ENCODE data around the gene SYT14. TPM values are rescaled to one million over a fixed set of nuclear protein-coding genes. Genes with fewer than 3 reads are reported as not detected.
"Not testable (repeated sequence)": the region's sequence is repeated elsewhere in the genome, so short reads cannot be mapped to it uniquely, and the experiment has no call there.

SYT14 gene
- total and polyA plus RNA-seq, 3 experiments from 2014 or later: not detected

DNA sequence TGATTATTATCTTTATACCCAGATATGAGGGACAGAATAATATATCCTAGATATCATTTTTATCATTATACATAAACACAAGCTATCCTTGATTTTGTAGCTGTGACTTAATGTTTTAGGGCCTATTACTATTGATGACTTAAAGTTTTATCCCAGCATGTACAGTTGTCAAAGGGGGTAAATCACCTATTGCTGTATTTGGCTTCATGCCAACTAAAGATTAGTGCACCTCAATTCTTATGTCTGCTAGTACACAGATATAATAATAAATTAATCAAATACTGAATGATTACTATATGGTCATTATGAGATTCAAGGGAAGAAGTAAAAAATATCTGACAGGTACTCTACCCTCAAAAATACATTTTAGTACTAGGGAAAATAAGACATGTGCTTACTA lies 84.0 kb downstream of the SYT14 start:
- peaks cover 0 to 8% of the 10 kb centered on the region in 2 donors for H3K27me3 Mint-ChIP-seq
- H3K36me3 Mint-ChIP-seq: no peaks in the 10 kb centered on the region
- Histone ChIP-seq H3K4me1 (ENCODE audit: insufficient read depth, low read length) (no peaks in the 10 kb centered on the region), H3K27me3 (ENCODE audit: insufficient read depth, low read length, poor library complexity, severe bottlenecking) (no peaks in the 10 kb centered on the region), H3K27ac (ENCODE audit: low read depth, low read length) (no peak overlapping the region), H3K36me3 (ENCODE audit: insufficient read depth, low read length) (no peaks in the 10 kb centered on the region), H3K9me3 (ENCODE audit: low read length) (no peaks in the 10 kb centered on the region), H3K4me3 (ENCODE audit: low read length) (no peak overlapping the region)
- H3K9me3 Mint-ChIP-seq: no peaks in the 10 kb centered on the region
- no peak for DNase-seq
- no peak overlapping the region for H3K4me3 Mint-ChIP-seq
- no peaks in the 10 kb centered on the region for H3K4me1 Mint-ChIP-seq
- no peak overlapping the region for H3K27ac Mint-ChIP-seq
- POLR2A ChIA-PET: no interaction called here
- CTCF ChIA-PET: no interaction called here

DNA sequence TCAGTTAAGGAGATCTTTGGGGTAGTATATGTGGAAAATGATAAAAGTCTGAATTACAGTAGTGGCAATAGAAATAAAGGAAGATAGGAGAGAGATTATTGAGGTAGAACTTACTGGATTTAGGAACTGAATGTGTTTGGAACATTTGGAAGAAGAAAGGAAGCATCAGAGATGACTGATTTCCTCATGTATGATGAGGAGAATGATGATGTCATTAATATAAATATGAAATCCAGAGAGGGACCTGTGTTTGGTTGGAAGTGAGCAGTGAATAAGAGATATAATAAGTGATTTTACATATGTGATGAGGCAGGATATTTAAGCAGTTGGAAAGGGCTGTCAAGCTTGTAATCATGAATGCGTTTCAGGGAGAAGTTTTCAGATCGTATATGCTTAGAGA lies 86.3 kb downstream of the SYT14 start:
- H3K4me3 ChIP-seq (ENCODE audit: low read length): no peak overlapping the region
- no peak overlapping the region for H3K27ac ChIP-seq (ENCODE audit: low read depth, low read length)
- Mint-ChIP-seq H3K36me3 (no peaks in the 10 kb centered on the region), H3K4me3 (no peak overlapping the region), H3K27me3 (peaks cover 0 to 8% of the 10 kb centered on the region in 2 donors), H3K9me3 (peaks cover 0 to 2% (median 0%) of the 10 kb centered on the region in 5 donors), H3K4me1 (no peaks in the 10 kb centered on the region), H3K27ac (no peak overlapping the region)
- CTCF ChIA-PET: no interaction called here
- no peaks in the 10 kb centered on the region for H3K36me3 ChIP-seq (ENCODE audit: insufficient read depth, low read length)
- H3K9me3 ChIP-seq (ENCODE audit: low read length): no peaks in the 10 kb centered on the region
- POLR2A ChIA-PET: no interaction called here
- no peak for DNase-seq
- no peaks in the 10 kb centered on the region for H3K4me1 ChIP-seq (ENCODE audit: insufficient read depth, low read length)
- no peaks in the 10 kb centered on the region for H3K27me3 ChIP-seq (ENCODE audit: insufficient read depth, low read length, poor library complexity, severe bottlenecking)

DNA sequence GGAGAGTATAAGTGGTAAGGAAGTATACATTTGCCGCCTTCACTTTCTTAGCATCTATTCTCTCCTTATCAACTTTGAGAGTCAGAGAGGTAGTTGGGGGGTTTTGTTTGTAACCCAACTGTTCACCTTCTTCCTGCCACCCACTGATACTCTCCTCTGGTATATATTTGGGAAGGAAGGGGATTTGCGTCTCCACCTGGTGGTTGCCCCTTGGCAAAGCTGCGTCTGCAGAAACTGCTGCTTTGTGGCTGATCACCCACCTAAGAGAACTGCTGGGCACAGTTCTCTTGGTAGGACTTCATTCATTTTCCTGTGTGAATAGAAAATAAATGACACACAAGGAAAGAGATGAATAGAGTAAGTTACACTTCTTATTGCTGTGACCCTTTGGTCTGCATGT lies 87.0 kb downstream of the SYT14 start:
- Mint-ChIP-seq H3K27me3 (peaks cover 0 to 8% of the 10 kb centered on the region in 2 donors), H3K4me1 (no peaks in the 10 kb centered on the region)

DNA sequence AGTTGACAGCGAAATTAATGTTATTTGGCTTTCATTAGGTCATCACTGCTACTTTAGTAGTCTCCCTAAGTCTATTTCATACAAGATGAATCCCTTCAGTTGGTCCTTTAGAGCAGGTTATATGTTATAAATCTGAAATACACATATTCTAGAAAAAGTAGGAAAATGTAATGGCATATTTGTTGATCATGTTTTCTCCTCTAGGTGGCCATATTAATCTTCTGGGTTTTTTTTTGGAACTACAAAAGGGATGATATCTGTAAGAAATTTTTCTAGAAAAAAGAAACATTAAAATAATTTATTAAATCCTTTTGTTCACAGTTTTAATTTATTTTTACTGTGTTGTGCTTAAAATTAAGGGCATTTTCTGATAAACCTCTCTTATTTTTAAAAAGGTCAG lies 87.9 kb downstream of the SYT14 start:
- Mint-ChIP-seq H3K4me3 (no peak overlapping the region), H3K27me3 (peaks cover 0 to 12% of the 10 kb centered on the region in 2 donors), H3K4me1 (no peaks in the 10 kb centered on the region), H3K27ac (no peak overlapping the region), H3K36me3 (no peaks in the 10 kb centered on the region), H3K9me3 (peaks cover 0 to 2% (median 0%) of the 10 kb centered on the region in 5 donors)
- no peaks in the 10 kb centered on the region for H3K4me1 ChIP-seq (ENCODE audit: insufficient read depth, low read length)
- POLR2A ChIA-PET: no interaction called here
- no peaks in the 10 kb centered on the region for H3K27me3 ChIP-seq (ENCODE audit: insufficient read depth, low read length, poor library complexity, severe bottlenecking)
- H3K4me3 ChIP-seq (ENCODE audit: low read length): no peak overlapping the region
- no peaks in the 10 kb centered on the region for H3K36me3 ChIP-seq (ENCODE audit: insufficient read depth, low read length)
- H3K9me3 ChIP-seq (ENCODE audit: low read length): no peaks in the 10 kb centered on the region
- CTCF ChIA-PET: no interaction called here
- no peak overlapping the region for H3K27ac ChIP-seq (ENCODE audit: low read depth, low read length)
- DNase-seq: no peak

More for the DNA sequence above, 87.0 kb downstream of the SYT14 start:
- Mint-ChIP-seq H3K27ac (no peak overlapping the region), H3K36me3 (no peaks in the 10 kb centered on the region), H3K4me3 (no peak overlapping the region), H3K9me3 (peaks cover 0 to 2% (median 0%) of the 10 kb centered on the region in 5 donors)
- Histone ChIP-seq H3K27ac (ENCODE audit: low read depth, low read length) (no peak overlapping the region), H3K9me3 (ENCODE audit: low read length) (no peaks in the 10 kb centered on the region), H3K36me3 (ENCODE audit: insufficient read depth, low read length) (no peaks in the 10 kb centered on the region), H3K4me1 (ENCODE audit: insufficient read depth, low read length) (no peaks in the 10 kb centered on the region), H3K4me3 (ENCODE audit: low read length) (no peak overlapping the region), H3K27me3 (ENCODE audit: insufficient read depth, low read length, poor library complexity, severe bottlenecking) (no peaks in the 10 kb centered on the region)
- no peak for DNase-seq
- ChIA-PET CTCF (no interaction called here), POLR2A (no interaction called here)

DNA sequence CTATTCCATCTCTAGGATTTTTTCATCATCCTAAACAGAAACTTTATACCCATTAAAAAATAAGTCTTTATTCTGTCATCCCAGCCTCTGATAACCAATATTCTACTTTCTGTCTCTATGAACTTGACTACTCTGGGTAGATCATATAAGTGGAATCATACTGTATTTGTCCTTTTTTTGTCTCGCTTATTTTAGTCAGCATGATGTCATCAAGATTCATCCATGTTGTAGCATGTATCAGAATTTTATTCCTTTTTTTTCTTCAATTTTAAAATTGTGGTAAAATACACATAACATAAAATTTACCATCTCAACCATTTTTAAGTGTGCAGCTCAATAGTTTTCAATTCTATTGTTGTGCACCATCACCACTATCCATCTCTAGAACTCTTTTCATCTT lies 90.0 kb downstream of the SYT14 start:
- Mint-ChIP-seq H3K4me1 (no peaks in the 10 kb centered on the region), H3K9me3 (peaks cover 0 to 2% (median 0%) of the 10 kb centered on the region in 5 donors), H3K27ac (no peak overlapping the region), H3K27me3 (peaks cover 0 to 20% of the 10 kb centered on the region in 2 donors), H3K36me3 (no peaks in the 10 kb centered on the region), H3K4me3 (no peak overlapping the region)
- ChIA-PET POLR2A (no interaction called here), CTCF (no interaction called here)
- Histone ChIP-seq H3K27me3 (ENCODE audit: insufficient read depth, low read length, poor library complexity, severe bottlenecking) (no peaks in the 10 kb centered on the region), H3K36me3 (ENCODE audit: insufficient read depth, low read length) (no peaks in the 10 kb centered on the region), H3K27ac (ENCODE audit: low read depth, low read length) (no peak overlapping the region), H3K4me1 (ENCODE audit: insufficient read depth, low read length) (no peaks in the 10 kb centered on the region), H3K4me3 (ENCODE audit: low read length) (no peak overlapping the region), H3K9me3 (ENCODE audit: low read length) (no peaks in the 10 kb centered on the region)
- DNase-seq: no peak

DNA sequence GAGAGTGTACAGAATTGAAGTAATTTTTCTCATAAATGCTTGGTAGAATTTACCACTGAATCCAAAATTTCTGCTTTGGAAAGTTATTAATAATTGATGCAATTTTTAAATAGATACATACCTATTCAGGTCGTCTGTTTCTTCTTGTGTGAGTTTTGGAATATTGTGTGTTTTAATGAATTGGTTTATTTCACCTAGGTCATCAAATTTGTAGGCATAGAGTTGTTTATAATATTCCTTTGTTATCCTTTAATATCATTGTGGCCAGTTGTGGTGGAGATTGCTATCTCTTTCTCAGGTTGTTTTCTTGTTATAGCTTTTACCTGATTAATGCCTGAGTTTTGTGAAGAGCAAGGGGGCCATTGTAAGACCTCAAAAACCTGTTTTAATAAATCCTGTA lies 93.5 kb downstream of the SYT14 start:
- no peak overlapping the region for H3K27ac Mint-ChIP-seq
- CTCF ChIA-PET: no interaction called here
- no peak overlapping the region for H3K4me3 ChIP-seq (ENCODE audit: low read length)
- H3K36me3 ChIP-seq (ENCODE audit: insufficient read depth, low read length): no peaks in the 10 kb centered on the region
- H3K27me3 Mint-ChIP-seq: peaks cover 0 to 26% of the 10 kb centered on the region in 2 donors
- H3K27ac ChIP-seq (ENCODE audit: low read depth, low read length): no peak overlapping the region
- no peaks in the 10 kb centered on the region for H3K36me3 Mint-ChIP-seq
- no peaks in the 10 kb centered on the region for H3K27me3 ChIP-seq (ENCODE audit: insufficient read depth, low read length, poor library complexity, severe bottlenecking)
- H3K9me3 Mint-ChIP-seq: peaks cover 0 to 2% (median 0%) of the 10 kb centered on the region in 5 donors
- no peaks in the 10 kb centered on the region for H3K4me1 ChIP-seq (ENCODE audit: insufficient read depth, low read length)
- POLR2A ChIA-PET: no interaction called here
- no peaks in the 10 kb centered on the region for H3K9me3 ChIP-seq (ENCODE audit: low read length)
- DNase-seq: no peak
- no peak overlapping the region for H3K4me3 Mint-ChIP-seq
- no peaks in the 10 kb centered on the region for H3K4me1 Mint-ChIP-seq

DNA sequence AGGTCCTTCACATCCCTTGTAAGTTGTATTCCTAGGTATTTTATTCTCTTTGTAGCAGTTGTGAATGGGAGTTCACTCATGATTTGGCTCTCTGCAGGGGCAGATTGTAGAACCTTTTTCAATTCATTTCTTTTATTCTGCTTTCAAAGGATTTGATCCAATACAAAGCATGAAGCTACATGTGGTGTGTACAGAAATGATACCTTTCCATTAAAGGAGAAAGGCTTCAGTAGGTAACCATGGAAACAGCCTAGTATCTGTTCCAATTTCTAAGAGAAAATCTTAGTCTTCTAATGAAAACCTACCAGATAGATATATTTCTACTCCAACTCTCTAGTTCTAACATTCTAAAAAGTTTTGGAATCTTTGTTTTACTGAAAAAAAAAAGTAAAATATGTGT lies 105.0 kb downstream of the SYT14 start:
- H3K27me3 ChIP-seq (ENCODE audit: insufficient read depth, low read length, poor library complexity, severe bottlenecking): no peaks in the 10 kb centered on the region
- Mint-ChIP-seq H3K4me3 (no peak overlapping the region), H3K4me1 (no peaks in the 10 kb centered on the region), H3K27ac (no peak overlapping the region), H3K27me3 (peaks cover 0 to 7% of the 10 kb centered on the region in 2 donors), H3K36me3 (no peaks in the 10 kb centered on the region), H3K9me3 (peaks cover 3 to 6% (median 4%) of the 10 kb centered on the region in 5 donors)
- no peaks in the 10 kb centered on the region for H3K36me3 ChIP-seq (ENCODE audit: insufficient read depth, low read length)
- no peak for DNase-seq
- no peaks in the 10 kb centered on the region for H3K9me3 ChIP-seq (ENCODE audit: low read length)
- no peak overlapping the region for H3K4me3 ChIP-seq (ENCODE audit: low read length)
- no peaks in the 10 kb centered on the region for H3K4me1 ChIP-seq (ENCODE audit: insufficient read depth, low read length)
- POLR2A ChIA-PET: no interaction called here
- CTCF ChIA-PET: no interaction called here
- no peak overlapping the region for H3K27ac ChIP-seq (ENCODE audit: low read depth, low read length)

DNA sequence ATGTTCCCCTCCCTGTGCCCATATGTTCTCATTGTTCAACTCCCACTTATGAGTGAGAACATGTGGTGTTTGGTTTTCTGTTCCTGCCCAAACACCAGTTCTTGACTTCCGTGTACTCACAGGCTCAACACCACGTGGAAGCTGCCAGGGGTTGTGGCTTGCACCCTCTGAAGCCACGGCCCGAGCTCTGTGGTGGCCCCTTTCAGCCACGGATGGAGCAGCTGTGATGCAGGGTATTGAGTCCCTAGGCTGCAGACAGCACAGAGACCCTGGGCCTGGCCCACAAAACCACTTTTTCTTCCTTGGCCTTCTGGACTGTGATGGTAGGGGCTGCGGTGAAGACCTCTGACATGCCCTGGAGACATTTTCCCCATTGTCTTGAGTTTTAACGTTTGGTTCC lies 111.6 kb downstream of the SYT14 start:
- DNase-seq: no peak
- POLR2A ChIA-PET: no interaction called here

DNA sequence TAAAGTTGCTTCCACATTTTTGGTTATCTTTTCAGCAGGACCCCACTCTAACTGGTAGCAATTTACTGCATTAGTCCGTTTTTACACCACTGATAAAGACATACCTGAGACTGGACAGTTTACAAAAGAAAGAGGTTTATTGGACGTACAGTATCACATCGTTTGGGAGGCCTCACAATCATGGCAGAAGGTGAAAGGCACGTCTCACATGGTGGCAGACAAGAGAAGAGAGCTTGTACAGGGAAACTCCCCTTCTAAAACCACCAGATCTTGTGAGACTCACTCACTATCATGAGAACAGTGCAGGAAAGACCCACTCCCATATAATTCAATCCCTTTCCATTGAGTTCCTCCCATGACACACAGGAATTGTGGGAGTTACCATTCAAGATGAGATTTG lies 112.5 kb downstream of the SYT14 start:
- DNase-seq; H3K9me3 ChIP-seq (ENCODE audit: low read length); H3K27me3 Mint-ChIP-seq; H3K4me3 ChIP-seq (ENCODE audit: low read length); H3K27ac ChIP-seq (ENCODE audit: low read depth, low read length); H3K36me3 Mint-ChIP-seq; H3K27ac Mint-ChIP-seq; H3K36me3 ChIP-seq (ENCODE audit: insufficient read depth, low read length); H3K4me3 Mint-ChIP-seq; H3K4me1 ChIP-seq (ENCODE audit: insufficient read depth, low read length); CTCF ChIA-PET; H3K4me1 Mint-ChIP-seq; H3K27me3 ChIP-seq (ENCODE audit: insufficient read depth, low read length, poor library complexity, severe bottlenecking); POLR2A ChIA-PET: not testable (repeated sequence)
- peaks cover 0 to 15% (median 12%) of the 10 kb centered on the region in 5 donors for H3K9me3 Mint-ChIP-seq

More for the DNA sequence above, 111.6 kb downstream of the SYT14 start:
- Mint-ChIP-seq H3K4me1 (no peaks in the 10 kb centered on the region), H3K4me3 (no peak overlapping the region), H3K27me3 (no peaks in the 10 kb centered on the region), H3K36me3 (no peaks in the 10 kb centered on the region), H3K27ac (no peak overlapping the region), H3K9me3 (peaks cover 0 to 15% (median 12%) of the 10 kb centered on the region in 5 donors)
- H3K27me3 ChIP-seq (ENCODE audit: insufficient read depth, low read length, poor library complexity, severe bottlenecking): no peaks in the 10 kb centered on the region
- no peaks in the 10 kb centered on the region for H3K4me1 ChIP-seq (ENCODE audit: insufficient read depth, low read length)
- no peak overlapping the region for H3K4me3 ChIP-seq (ENCODE audit: low read length)
- H3K36me3 ChIP-seq (ENCODE audit: insufficient read depth, low read length): no peaks in the 10 kb centered on the region
- no peak overlapping the region for H3K27ac ChIP-seq (ENCODE audit: low read depth, low read length)
- CTCF ChIA-PET: no interaction called here
- no peaks in the 10 kb centered on the region for H3K9me3 ChIP-seq (ENCODE audit: low read length)

All from CD8-positive, alpha-beta memory T cell (primary cell).